ENCODE measurements around the gene DHX57. TPM values are rescaled to one million over a fixed set of nuclear protein-coding genes. Genes with fewer than 3 reads are reported as not detected.
"Not testable (repeated sequence)": the region's sequence is repeated elsewhere in the genome, so short reads cannot be mapped to it uniquely, and the experiment has no call there.

The DHX57 gene
- total RNA-seq, 1 donor from 2014 or later: 15.7 TPM

DNA sequence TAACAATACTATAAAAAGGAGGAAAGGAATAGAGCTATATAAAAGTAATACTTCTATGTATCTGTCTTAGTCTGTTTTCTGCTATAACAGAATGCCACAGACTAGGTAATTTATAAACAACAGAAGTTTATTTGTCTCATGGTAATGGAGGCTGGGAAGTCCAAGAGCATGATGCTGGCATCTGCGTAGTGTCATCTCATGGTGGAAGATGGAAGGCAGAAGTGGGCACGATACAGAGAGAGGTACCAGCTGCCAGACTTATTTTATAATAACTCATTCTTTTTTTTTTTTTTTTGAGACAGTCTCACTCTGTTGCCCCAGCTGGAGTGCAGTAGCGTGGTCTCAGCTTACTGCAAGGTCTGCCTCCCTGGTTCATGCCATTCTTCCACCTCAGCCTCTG lies 4.3 kb downstream of the DHX57 start:
- no peak for DNase-seq (ENCODE audit: low spot score)

DNA sequence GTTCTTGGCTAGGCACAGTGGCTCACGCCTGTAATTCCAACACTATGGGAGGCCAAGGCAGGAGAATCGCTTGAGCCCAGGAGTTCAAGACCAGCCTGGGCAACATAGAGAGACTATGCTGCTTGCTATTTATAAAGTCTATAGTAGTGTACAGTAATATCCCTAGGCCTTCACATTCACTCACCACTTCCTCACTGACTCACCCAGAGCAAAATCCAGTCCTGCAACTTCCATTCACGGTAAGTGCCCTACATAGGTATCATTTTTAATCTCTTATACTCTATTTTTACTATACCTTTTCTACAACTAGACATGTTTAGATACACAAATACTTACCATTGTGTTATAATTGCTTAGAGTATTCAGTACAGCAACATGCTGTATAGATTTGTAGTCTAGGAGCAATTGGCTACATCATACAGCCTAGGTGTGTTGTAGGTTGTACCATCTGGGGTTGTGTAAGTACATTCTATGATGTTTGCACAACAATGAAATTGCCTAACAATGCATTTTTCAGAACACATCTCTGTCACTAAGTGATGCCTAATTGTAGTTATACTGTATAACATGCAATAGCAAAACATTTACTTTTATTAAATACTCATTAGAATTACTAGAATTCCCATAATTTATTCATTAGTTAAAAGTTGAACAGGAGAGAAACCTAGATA lies 8.8 kb downstream of the DHX57 start:
- no peak for DNase-seq (ENCODE audit: low spot score)

- DNase-seq (ENCODE audit: low spot score): no peak
These were observed 12.6 kb downstream of the DHX57 start for GRCh38 chr2:38863061-38863695.

DNA sequence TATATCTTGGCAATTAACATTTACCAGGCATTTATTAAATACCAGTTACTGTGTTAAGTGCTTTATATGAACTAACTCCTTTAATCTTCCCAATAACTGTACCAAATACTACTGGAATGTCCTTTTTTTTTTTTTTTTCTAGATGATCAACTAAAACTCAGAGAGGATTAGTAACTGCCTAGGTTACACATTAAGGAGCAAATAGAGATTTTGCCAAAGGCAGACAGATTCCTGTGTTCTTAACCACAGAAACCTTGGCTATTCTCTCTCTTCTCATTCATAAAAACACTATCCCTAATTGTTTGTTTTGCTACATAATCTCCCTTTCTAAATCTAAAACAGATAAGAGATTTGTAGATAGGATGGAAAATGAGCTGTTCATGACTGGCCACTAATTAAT lies 13.3 kb downstream of the DHX57 start:
- DNase-seq (ENCODE audit: low spot score): no peak

DNA sequence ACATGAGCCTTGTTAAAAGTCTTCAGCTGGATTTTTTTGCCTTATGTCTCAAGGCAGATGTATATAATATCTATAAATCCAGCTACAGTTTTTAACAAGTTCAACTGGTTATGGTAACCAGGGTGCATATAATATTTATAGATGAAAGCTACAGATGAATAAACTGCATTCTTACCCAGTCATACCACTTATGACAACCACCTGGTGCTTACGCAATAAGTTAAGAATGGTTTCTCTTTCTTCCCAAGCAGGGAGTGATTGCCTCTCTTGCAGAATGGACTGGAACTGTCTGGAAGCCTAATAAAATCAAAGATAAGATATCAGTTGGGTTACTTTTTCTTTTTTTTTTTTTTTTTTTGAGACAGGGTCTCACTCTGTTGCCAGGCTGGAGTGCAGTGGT lies 19.6 kb downstream of the DHX57 start:
- no peak for DNase-seq (ENCODE audit: low spot score)

DNA sequence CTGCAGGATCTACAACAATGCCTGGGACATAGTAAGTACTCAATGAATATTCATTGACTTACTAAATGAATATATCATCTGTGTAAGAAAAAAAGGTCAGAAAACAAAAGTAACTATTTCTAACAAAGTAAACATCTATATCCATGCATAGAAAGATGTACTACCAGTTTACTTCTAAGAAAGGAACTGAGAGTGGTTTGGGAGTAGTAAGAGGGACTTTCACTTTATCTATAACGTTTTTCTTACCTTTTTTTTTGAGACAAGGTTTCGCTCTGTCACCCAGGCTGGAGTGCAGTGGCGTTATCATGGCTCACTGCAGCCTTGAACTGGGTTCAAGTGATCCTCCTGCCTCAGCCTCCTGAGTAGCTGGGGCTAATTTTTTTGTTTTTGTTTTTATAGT lies 25.7 kb downstream of the DHX57 start:
- DNase-seq (ENCODE audit: low spot score): no peak

GRCh38 chr2:38836791-38837190 lies 38.9 kb downstream of the DHX57 start:
- DNase-seq (ENCODE audit: low spot score): no peak

DNA sequence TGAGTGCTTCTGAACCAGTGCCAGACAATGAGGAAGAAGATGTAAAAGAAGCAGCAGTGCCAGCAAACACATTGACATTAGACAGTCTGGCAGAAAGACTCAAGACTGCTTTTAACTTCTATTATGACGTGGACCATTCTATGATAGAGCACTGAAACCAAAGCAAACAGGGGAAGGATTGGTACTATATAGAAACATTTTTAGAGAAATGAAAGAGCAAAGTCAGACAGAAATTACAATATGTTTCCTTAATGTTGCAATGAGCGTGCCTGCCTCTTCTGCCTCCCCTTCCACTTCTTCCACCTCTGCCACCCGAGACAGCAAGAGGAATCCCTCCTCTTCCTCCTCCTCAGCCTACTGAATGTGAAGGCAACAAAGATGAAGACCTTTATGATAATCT lies 39.7 kb downstream of the DHX57 start:
- DNase-seq (ENCODE audit: low spot score): no peak

DNA sequence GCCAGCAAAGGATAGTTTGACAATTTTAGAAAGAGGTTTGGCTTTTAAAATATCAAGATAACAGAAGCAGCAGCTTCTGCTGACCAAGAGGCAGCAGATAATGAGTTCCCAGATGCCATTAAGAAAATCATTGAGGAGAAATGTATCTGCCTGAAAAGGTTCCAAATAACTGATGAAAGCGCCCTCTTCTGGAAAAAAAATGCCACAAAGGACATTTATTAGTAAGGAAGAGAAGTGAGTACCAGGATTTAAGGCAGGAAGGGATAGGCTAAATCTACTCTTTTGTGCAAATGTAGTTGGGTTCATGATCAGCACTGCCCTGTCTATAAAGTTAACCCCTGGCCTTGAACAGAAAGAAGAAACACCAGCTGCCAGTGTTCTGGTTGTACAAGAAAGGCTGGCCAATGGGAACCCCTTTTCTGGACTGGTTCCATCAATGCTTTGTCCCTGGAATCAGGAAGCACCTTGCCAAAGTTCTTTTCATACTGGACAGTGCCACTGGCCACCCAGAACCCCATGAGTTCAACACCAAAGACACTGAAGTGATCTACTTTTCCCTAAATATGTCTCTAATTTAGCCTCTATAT lies 40.6 kb downstream of the DHX57 start:
- DNase-seq (ENCODE audit: low spot score): no peak

DNA sequence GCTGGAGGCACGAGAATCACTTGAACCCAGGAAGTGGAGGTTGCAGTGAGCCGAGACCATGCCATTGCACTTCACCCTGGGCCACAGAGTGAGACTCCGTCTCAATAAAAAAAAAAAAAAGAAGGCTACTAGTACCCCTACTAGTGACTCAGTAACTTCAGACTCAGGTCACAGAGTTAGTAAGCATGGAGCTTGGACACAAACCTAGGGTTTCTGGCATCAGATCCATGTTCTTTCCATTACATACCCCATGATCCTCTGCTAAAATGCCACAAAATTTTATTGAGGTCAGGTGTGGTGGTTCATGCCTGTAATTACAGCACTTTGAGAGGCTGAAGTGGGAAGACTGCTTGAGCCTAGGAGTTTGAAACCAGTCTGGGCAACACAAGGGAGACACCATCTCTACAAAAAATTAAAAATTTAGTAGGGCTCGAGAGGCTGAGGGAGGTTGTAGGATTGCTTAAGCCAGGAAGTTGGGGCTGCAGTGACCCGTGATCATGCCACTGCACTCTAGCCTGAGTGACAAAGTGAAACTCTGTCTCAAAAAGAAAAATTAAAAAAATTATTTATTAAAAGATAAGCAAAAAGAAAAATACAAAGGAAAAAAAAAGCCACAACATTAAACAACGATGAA lies 45.1 kb downstream of the DHX57 start:
- DNase-seq (ENCODE audit: low spot score): no peak

DNA sequence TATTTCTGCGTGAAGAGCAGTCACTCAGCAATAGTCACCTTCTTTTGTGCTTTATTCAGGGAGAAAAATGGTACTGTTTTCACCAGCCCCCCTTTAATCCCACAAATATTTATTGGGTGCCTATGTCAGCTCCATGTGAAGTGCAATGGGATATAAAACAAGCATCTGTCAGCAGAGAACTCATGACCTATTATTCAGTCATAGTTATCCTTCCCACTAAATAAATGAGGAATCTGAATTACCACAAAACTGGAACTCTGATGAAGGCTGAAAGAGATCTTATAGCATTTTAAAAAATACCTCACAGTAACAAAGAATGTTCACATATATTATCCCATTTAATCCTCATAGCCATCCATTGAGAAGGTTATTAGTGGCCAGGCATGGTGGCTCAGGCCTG lies 45.8 kb downstream of the DHX57 start:
- DNase-seq (ENCODE audit: low spot score): no peak

DNA sequence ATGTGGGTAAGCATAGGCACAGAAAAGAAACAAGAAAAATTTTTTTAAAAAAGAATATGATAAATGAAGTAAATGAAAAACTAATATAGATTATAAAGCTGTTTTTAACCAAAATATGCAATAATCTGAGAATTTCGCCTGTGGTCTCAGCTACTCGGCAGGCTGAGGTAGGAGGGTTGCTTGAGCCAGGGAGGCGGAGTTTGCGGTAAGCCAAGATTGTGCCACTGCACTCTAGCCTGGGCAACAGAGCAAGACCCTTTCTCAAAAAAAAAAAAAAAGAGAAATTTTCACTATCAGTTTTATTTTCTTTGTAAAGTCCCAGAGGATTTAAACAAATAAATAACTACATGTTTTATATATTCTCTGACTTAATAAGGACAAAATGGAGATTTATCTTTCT lies 47.3 kb downstream of the DHX57 start:
- no peak for DNase-seq (ENCODE audit: low spot score)

DNA sequence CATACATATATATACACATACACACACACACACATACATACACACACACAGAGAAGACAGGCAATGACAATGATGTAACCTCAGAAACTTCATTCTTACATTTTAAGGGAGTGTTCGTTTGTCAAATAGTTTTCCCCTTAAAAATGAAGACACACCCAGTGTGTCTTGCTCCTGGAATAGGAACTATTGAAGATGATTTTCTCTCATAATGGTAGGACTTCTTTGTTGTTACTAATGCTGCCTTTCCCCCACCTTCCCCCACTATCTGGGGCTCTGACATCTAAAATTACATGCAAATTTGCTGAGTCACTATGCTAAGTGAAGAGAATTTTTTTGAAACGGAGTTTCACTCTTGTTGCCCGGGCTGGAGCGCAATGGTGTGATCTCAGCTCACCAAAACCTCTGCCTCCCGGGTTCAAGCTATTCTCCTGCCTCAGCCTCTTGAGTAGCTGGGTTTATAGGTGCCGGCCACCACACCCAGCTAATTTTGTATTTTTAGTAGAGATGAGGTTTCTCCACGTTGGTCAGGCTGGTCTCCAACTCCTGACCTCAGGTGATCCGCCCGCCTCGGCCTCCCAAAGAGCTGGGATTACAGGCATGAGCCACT lies 48.1 kb downstream of the DHX57 start:
- DNase-seq (ENCODE audit: low spot score): not testable (repeated sequence)

- no peak for DNase-seq (ENCODE audit: low spot score)
These were observed 49.8 kb downstream of the DHX57 start for GRCh38 chr2:38825956-38826355.

DNA sequence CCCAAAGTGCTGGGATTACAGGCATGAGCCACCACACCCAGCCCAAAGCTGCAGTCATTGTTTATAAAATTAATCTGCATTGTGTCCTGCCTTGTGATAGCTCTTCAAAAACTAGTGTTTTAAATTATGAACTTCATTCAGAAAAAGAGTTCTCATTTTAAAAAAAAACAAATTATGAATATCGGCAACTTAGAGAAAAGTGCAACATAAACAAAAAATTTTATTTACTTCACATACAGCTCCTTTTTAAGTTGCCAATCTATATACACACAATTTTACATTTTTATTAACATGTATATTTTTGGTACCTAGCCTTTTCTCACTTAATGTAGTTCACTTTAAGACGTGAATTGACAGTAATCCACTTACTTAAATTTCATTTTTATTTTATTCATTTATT lies 50.8 kb downstream of the DHX57 start:
- no peak for DNase-seq (ENCODE audit: low spot score)

- no peak for DNase-seq (ENCODE audit: low spot score)
These were observed 52.3 kb downstream of the DHX57 start for GRCh38 chr2:38823386-38823785.

- DNase-seq (ENCODE audit: low spot score): no peak
These were observed 57.2 kb downstream of the DHX57 start for GRCh38 chr2:38818565-38818964.

GRCh38 chr2:38815936-38816335 lies 59.8 kb downstream of the DHX57 start:
- no peak for DNase-seq (ENCODE audit: low spot score)

DNA sequence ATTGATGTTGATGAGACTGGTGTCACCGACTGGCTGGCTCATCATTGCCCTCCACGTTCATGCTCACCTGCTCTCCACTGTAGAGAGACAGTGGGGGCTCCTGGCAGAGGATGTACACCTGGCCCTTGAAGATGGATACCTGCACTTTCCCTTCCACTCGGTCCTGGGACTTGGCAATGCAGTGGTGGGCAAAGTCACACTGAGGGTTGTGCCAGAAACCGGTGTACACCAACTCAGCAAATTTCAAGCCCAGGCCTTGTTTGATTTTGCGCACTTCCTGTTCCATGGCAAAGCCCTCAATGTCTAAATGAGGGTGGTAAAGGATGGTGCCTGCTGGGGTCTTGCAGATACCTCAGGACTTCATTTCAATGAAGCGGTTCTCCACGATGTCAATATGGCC lies 65.2 kb downstream of the DHX57 start:
- DNase-seq (ENCODE audit: low spot score): no peak

DNA sequence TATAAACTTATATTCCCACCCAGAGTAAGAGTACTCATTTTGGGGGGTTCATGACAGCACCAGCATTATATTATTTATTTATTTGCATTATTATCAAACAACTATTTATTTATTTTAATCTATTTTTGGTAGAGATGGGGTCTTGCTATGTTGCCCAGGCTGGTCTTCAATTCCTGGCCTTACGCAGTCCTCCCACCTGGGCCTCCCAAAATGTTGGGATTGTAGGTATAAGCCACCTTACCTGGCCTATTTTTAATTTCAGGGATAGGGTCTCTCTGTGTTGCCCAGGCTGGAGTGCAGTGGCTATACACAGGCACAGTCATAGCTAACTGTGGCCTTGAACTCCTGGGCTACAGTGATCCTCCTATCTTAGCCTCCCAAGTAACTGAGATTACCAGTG lies 67.1 kb downstream of the DHX57 start:
- DNase-seq (ENCODE audit: low spot score): no peak

DNA sequence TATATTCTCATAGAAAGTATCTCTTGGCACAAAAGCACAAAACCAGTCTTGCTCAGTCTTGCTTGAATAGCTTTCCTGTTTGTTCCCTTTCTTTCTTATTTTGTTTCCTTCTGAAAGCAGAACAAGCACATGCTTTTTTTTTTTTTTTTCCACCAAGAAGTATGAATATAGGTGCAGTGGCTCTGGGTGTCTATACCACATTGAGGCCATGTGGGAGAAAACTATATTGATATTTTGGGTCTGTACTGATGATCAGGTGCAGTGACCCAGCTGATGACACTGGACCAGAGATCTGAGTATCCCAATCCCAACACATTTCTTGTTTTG lies 69.0 kb downstream of the DHX57 start:
- no peak for DNase-seq (ENCODE audit: low spot score)

GRCh38 chr2:38806015-38806732 lies 69.6 kb downstream of the DHX57 start:
- no peak for DNase-seq (ENCODE audit: low spot score)

Data from mucosa of gallbladder (tissue), 1 donor.